Endothelial cell of umbilical vein (primary cell): ENCODE measurements around the gene AKT1. TPM values are rescaled to one million over a fixed set of nuclear protein-coding genes. Genes with fewer than 3 reads are reported as not detected.

Experiments
- BruUV-seq: library from RNA; stranded (reverse); fragments of 400-500 nt; replicated peaks from 2 replicates; lab custom pipeline; 2021; lab: Mats Ljungman, UMichigan
- CTCF ChIA-PET: fragments of 300-600, 350-600 bp; sonication (Branson Sonifier 250); formaldehyde crosslinking; loops from one replicate; lab custom pipeline; 2021; ENCODE audit warnings: antibody characterized with exemption, inconsistent platforms; lab: Charles Lee
- POLR2A ChIA-PET: fragments of 300-600, 350-600 bp; sonication (Branson Sonifier 250); formaldehyde crosslinking; loops from one replicate; lab custom pipeline; 2021; ENCODE audit warnings: antibody characterized with exemption, inconsistent platforms; lab: Charles Lee
- DNase-seq: peaks from one replicate; pipeline ENCODE4 v3.0.0-alpha.2; 2011; ENCODE audit warnings: low read depth, low spot score
- FAIRE-seq: peaks from 2 replicates; lab custom pipeline; 2011; peaks lifted over from hg19 to GRCh38; lab: Jason Lieb, UNC
- H2AFZ ChIP-seq: 2 replicates; pipeline ENCODE4 v1.6.0; 2012; ENCODE audit warnings: low read depth, low read length, control low read depth, inconsistent platforms
- H3K27ac ChIP-seq: 2 replicates; pipeline ENCODE4 v1.5.1; 2011; ENCODE audit warnings: low read depth, mild to moderate bottlenecking, control low read depth, low read length, moderate library complexity; ENCODE audit not compliant: insufficient read depth
- H3K27me3 ChIP-seq, 2 experiments: 2 replicates each; pipeline versions ENCODE4 v1.6.0 to v1.6.1; 2011; ENCODE audit warnings: low read length in 2 of 2, mixed read lengths in 1 of 2; ENCODE audit not compliant: control insufficient read depth in 2 of 2, insufficient read depth in 2 of 2
- H3K36me3 ChIP-seq, 2 experiments: 2 replicates in 1 of 2; 3 replicates in 1 of 2; pipeline ENCODE4 v1.5.1; 2011; ENCODE audit warnings: low read length in 2 of 2, mild to moderate bottlenecking in 1 of 2, moderate library complexity in 1 of 2; ENCODE audit not compliant: control insufficient read depth in 2 of 2, insufficient read depth in 2 of 2; ENCODE audit errors: extremely low read depth in 1 of 2
- H3K4me1 ChIP-seq: 3 replicates; pipeline ENCODE4 v1.5.1; 2011; ENCODE audit warnings: mild to moderate bottlenecking, low read length; ENCODE audit not compliant: control insufficient read depth, insufficient read depth; ENCODE audit errors: extremely low read depth
- H3K4me2 ChIP-seq: 2 replicates; pipeline ENCODE4 v1.6.1; 2011; ENCODE audit warnings: low read length, control low read depth, mixed read lengths; ENCODE audit not compliant: insufficient read depth
- H3K4me3 ChIP-seq, 3 experiments: fragments of 200-600 bp in 1 of 3; sonication (generic), shearing (Covaris generic) in 1 of 3; replicated peaks in 1 of 3; 2 replicates each; pipeline ENCODE4 v1.5.1; 2011 to 2016; ENCODE audit warnings: control low read depth in 3 of 3, low read length in 3 of 3, mild to moderate bottlenecking in 2 of 3, inconsistent platforms in 1 of 3, low read depth in 1 of 3, moderate library complexity in 1 of 3; ENCODE audit not compliant: insufficient read depth in 1 of 3
- H3K79me2 ChIP-seq: 2 replicates; pipeline ENCODE4 v1.6.0; 2012; ENCODE audit warnings: low read length, inconsistent platforms; ENCODE audit not compliant: control insufficient read depth, insufficient read depth
- H3K9ac ChIP-seq: replicated peaks from 2 replicates; pipeline ENCODE3; 2011; ENCODE audit warnings: low read length, control low read depth; ENCODE audit not compliant: insufficient read depth; ENCODE audit errors: extremely low read depth
- H3K9me1 ChIP-seq: replicated peaks from 3 replicates; pipeline ENCODE4 v1.6.0; 2011; ENCODE audit warnings: mild to moderate bottlenecking, low read length; ENCODE audit not compliant: control insufficient read depth, insufficient read depth; ENCODE audit errors: extremely low read depth
- H3K9me3 ChIP-seq: replicated peaks from 2 replicates; pipeline ENCODE4 v1.5.1; 2012; ENCODE audit warnings: low read length, inconsistent platforms; ENCODE audit not compliant: control insufficient read depth, insufficient read depth
- H4K20me1 ChIP-seq: replicated peaks from 2 replicates; pipeline ENCODE3; 2011; ENCODE audit warnings: mild to moderate bottlenecking, low read length; ENCODE audit not compliant: control insufficient read depth, insufficient read depth; ENCODE audit errors: extremely low read depth
- CTCF ChIP-seq, 2 donors: IDR thresholded peaks; 1 replicate in 1 of 2; 2 replicates in 1 of 2; pipeline ENCODE4 v1.5.1; 2011; ENCODE audit warnings: low read length in 2 of 2, mild to moderate bottlenecking in 2 of 2, moderate library complexity in 2 of 2, control low read depth in 1 of 2, inconsistent platforms in 1 of 2, low read depth in 1 of 2; ENCODE audit not compliant: insufficient read depth in 1 of 2; ENCODE audit errors: extremely low read depth in 1 of 2
- EZH2 ChIP-seq: IDR thresholded peaks from 2 replicates; pipeline ENCODE4 v1.6.1; 2012; ENCODE audit warnings: borderline replicate concordance, low read depth, mild to moderate bottlenecking, moderate library complexity, low read length, inconsistent platforms; ENCODE audit not compliant: severe bottlenecking
- FOS ChIP-seq: IDR thresholded peaks from 2 replicates; pipeline ENCODE4 v1.6.1; 2011; ENCODE audit warnings: mild to moderate bottlenecking, low read length, moderate library complexity, borderline replicate concordance; ENCODE audit not compliant: insufficient read depth
- GATA2 ChIP-seq: IDR thresholded peaks from 2 replicates; pipeline ENCODE4 v1.7.0; 2011; ENCODE audit warnings: low read depth, mild to moderate bottlenecking, moderate library complexity, mixed read lengths, low read length; ENCODE audit not compliant: insufficient read length, insufficient read depth
- JUN ChIP-seq: IDR thresholded peaks from 2 replicates; pipeline ENCODE4 v1.6.1; 2011; ENCODE audit warnings: borderline replicate concordance, low read depth; ENCODE audit not compliant: insufficient read length, insufficient read depth
- MAX ChIP-seq: IDR thresholded peaks from 2 replicates; pipeline ENCODE4 v1.6.1; 2011; ENCODE audit not compliant: insufficient read depth, insufficient read length
- MYC ChIP-seq: IDR thresholded peaks from one replicate; pipeline ENCODE4 v1.6.1; 2011; ENCODE audit warnings: mild to moderate bottlenecking, low read depth, low read length
- POLR2A ChIP-seq: IDR thresholded peaks from 2 replicates; pipeline ENCODE4 v1.6.1; 2012; ENCODE audit warnings: low read depth, mild to moderate bottlenecking, control low read depth, low read length
- POLR2AphosphoS5 ChIP-seq: IDR thresholded peaks from 2 replicates; pipeline ENCODE4 v1.6.1; 2012; ENCODE audit warnings: low read depth, mild to moderate bottlenecking, control low read depth, low read length, moderate library complexity; ENCODE audit not compliant: insufficient read depth
- dilution Hi-C: fragments of 300-500 bp; cut with MboI; formaldehyde crosslinking; loops from one replicate; pipeline ENCODE4 v1.15.0; 2019; ENCODE audit warnings: low sequenced_read_pairs; ENCODE audit not compliant: extremely low pct_ligation_motif_present
- intact Hi-C: fragments of 100-400 bp; cut with micrococcal nuclease; formaldehyde crosslinking; loops from one replicate; pipeline ENCODE4 v1.10.0; 2022
- polyA plus RNA-seq, 4 experiments: library from polyadenylated mRNA; depleted of rRNA in 3 of 4; stranded (reverse) in 3 of 4; unstranded in 1 of 4; fragments of >200 nt; gene quantifications; 2 replicates each; pipeline versions ENCODE4 v1.2.1 to v1.2.3, GENCODE V29; 2011 to 2012; ENCODE audit warnings: missing spikeins in 1 of 4
- total RNA-seq: library from RNA; stranded (reverse); gene quantifications from 2 replicates; pipeline ENCODE4 v1.2.3, GENCODE V29; 2021

AKT1 gene
- total and polyA plus RNA-seq, 2 donors (not counting 3 experiments of a cell fraction or from before 2014, with no cell fraction given) = 177 to 191 TPM

- peaks cover 2 to 18% of the 10 kb centered on the region in 2 experiments for H3K36me3 ChIP-seq
- peaks cover 51% of the 10 kb centered on the region for H3K79me2 ChIP-seq
- ChIA-PET POLR2A (no interaction called here), CTCF (interaction anchor here (1.0 to 3.0 kb wide), 4 partner anchors 26 to 31 kb away, joined by 3 to 14 read pairs (median 6); no protein-coding TSS in a partner anchor)
- BruUV-seq = no TSS peak
- intact Hi-C loops (loop anchor here (2.0 kb wide), 2 partner anchors 26 to 32 kb away; no protein-coding TSS in a partner anchor), dilution Hi-C loops (no loop called here)
- no peaks in the 10 kb centered on the region for H3K27me3 ChIP-seq
- no peak overlapping the region for H2AFZ ChIP-seq
- no peaks in the 10 kb centered on the region for H3K9me1 ChIP-seq
- no peaks in the 10 kb centered on the region for H4K20me1 ChIP-seq
- no peaks in the 10 kb centered on the region for H3K9me3 ChIP-seq
- peaks cover 10% of the 10 kb centered on the region for H3K4me1 ChIP-seq
- peak overlapping the region; percentile 73 for H3K9ac ChIP-seq
- peak; percentile 30 for DNase-seq
- FAIRE-seq = peak; percentile 38
- peak overlapping the region; percentile 31 for H3K27ac ChIP-seq
- no peak for TF ChIP-seq JUN
- no peak for TF ChIP-seq POLR2AphosphoS5
- TF ChIP-seq POLR2A = no peak
- no peak for TF ChIP-seq EZH2
- H3K4me3 ChIP-seq = peak overlapping the region; percentile 23 to 64 (median 27)
- peak overlapping the region; percentile 44 for H3K4me2 ChIP-seq
Measured at GRCh38 chr14:104794631-104794992, 936 bp downstream of the AKT1 start.

- peak; percentile 90 for FAIRE-seq
- Histone ChIP-seq H3K4me2 (peak overlapping the region; percentile 44), H3K9ac (peak overlapping the region; percentile 73), H3K4me3 (peak overlapping the region; percentile 23 to 64 (median 27)), H3K9me1 (no peaks in the 10 kb centered on the region), H3K27ac (no peak overlapping the region), H3K79me2 (peaks cover 55% of the 10 kb centered on the region), H4K20me1 (no peaks in the 10 kb centered on the region), H3K36me3 (peaks cover 2 to 18% of the 10 kb centered on the region in 2 experiments), H2AFZ (no peak overlapping the region), H3K4me1 (peaks cover 10% of the 10 kb centered on the region), H3K27me3 (no peaks in the 10 kb centered on the region), H3K9me3 (no peaks in the 10 kb centered on the region)
- DNase-seq = peak; percentile 57
- ChIA-PET POLR2A (interaction anchor here (0.5 kb wide), 1 partner anchor 905 kb away, joined by 4 read pairs; no protein-coding TSS in a partner anchor), CTCF (interaction anchor here (1.0 to 3.0 kb wide), 4 partner anchors 25 to 32 kb away, joined by 3 to 14 read pairs (median 6); no protein-coding TSS in a partner anchor)
- dilution Hi-C loops (no loop called here), intact Hi-C loops (loop anchor here (2.0 kb wide), 2 partner anchors 25 to 33 kb away; no protein-coding TSS in a partner anchor)
- no peak for TF ChIP-seq EZH2
- TF ChIP-seq CTCF (IDR thresholded peaks at IDR 0.05; ENCODE audit: extremely low read depth in 1 of 2, insufficient read depth in 1 of 2, low read depth in 1 of 2, low read length in 2 of 2) = no peak
- no peak for TF ChIP-seq MYC
- TF ChIP-seq POLR2AphosphoS5 = no peak
- no peak for TF ChIP-seq GATA2
- no peak for TF ChIP-seq JUN
- no peak for TF ChIP-seq FOS
- TF ChIP-seq POLR2A = no peak
- no peak for TF ChIP-seq MAX
- BruUV-seq = TSS peak; percentile 54
Measured at GRCh38 chr14:104794099-104794498, 1.4 kb downstream of the AKT1 start.
